ENCODE measurements around the gene TPRN. TPM values are rescaled to one million over a fixed set of nuclear protein-coding genes. Genes with fewer than 3 reads are reported as not detected.

TPRN gene
- total and polyA plus RNA-seq, 2 donors (not counting 3 experiments of a cell fraction or from before 2014, with no cell fraction given) = 4.3 to 12.4 TPM

GRCh38 chr9:137143459-137143858, 57.1 kb downstream of the TPRN start:
- no peaks in the 10 kb centered on the region for H3K4me1 ChIP-seq (ENCODE audit: control insufficient read depth, extremely low read depth, insufficient read depth, low read length)
- H3K9me3 ChIP-seq (replicated peaks; ENCODE audit: control insufficient read depth, insufficient read depth, low read length) = no peaks in the 10 kb centered on the region
- POLR2A ChIA-PET = no interaction called here
- H3K4me3 ChIP-seq (replicated peaks in 1 of 3; ENCODE audit: insufficient read depth in 1 of 3, low read depth in 1 of 3, low read length in 3 of 3) = no peak overlapping the region
- H2AFZ ChIP-seq (ENCODE audit: low read depth, low read length) = no peak overlapping the region
- H3K9ac ChIP-seq (replicated peaks; ENCODE audit: extremely low read depth, insufficient read depth, low read length) = no peak overlapping the region
- no peak overlapping the region for H3K4me2 ChIP-seq (ENCODE audit: insufficient read depth, low read length)
- no peaks in the 10 kb centered on the region for H3K79me2 ChIP-seq (ENCODE audit: control insufficient read depth, insufficient read depth, low read length)
- TF ChIP-seq EZH2 (IDR thresholded peaks at IDR 0.05; ENCODE audit: borderline replicate concordance, low read depth, low read length, severe bottlenecking) (no peak), JUN (IDR thresholded peaks at IDR 0.05; ENCODE audit: borderline replicate concordance, insufficient read depth, insufficient read length, low read depth) (no peak), FOS (IDR thresholded peaks at IDR 0.05; ENCODE audit: borderline replicate concordance, insufficient read depth, low read length) (no peak), POLR2A (IDR thresholded peaks at IDR 0.05; ENCODE audit: low read depth, low read length) (no peak), MYC (IDR thresholded peaks at IDR 0.05; ENCODE audit: low read depth, low read length) (no peak), MAX (IDR thresholded peaks at IDR 0.05; ENCODE audit: insufficient read depth, insufficient read length) (no peak), GATA2 (IDR thresholded peaks at IDR 0.05; ENCODE audit: insufficient read depth, insufficient read length, low read depth, low read length) (no peak), POLR2AphosphoS5 (IDR thresholded peaks at IDR 0.05; ENCODE audit: insufficient read depth, low read depth, low read length) (no peak)
- TF ChIP-seq, protein P1, sequence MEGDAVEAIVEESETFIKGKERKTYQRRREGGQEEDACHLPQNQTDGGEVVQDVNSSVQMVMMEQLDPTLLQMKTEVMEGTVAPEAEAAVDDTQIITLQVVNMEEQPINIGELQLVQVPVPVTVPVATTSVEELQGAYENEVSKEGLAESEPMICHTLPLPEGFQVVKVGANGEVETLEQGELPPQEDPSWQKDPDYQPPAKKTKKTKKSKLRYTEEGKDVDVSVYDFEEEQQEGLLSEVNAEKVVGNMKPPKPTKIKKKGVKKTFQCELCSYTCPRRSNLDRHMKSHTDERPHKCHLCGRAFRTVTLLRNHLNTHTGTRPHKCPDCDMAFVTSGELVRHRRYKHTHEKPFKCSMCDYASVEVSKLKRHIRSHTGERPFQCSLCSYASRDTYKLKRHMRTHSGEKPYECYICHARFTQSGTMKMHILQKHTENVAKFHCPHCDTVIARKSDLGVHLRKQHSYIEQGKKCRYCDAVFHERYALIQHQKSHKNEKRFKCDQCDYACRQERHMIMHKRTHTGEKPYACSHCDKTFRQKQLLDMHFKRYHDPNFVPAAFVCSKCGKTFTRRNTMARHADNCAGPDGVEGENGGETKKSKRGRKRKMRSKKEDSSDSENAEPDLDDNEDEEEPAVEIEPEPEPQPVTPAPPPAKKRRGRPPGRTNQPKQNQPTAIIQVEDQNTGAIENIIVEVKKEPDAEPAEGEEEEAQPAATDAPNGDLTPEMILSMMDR (IDR thresholded peaks at IDR 0.05; ENCODE audit: extremely low read depth in 1 of 2, insufficient read depth in 1 of 2, low read depth in 1 of 2, low read length in 2 of 2) = no peak
- FAIRE-seq (no peak), DNase-seq (ENCODE audit: low read depth, low spot score) (no peak)
- CTCF ChIA-PET = no interaction called here
- H4K20me1 ChIP-seq (replicated peaks; ENCODE audit: control insufficient read depth, extremely low read depth, insufficient read depth, low read length) = no peaks in the 10 kb centered on the region
- peaks cover 19 to 20% of the 10 kb centered on the region in 2 experiments for H3K27me3 ChIP-seq (ENCODE audit: control insufficient read depth in 2 of 2, insufficient read depth in 2 of 2, low read length in 2 of 2)
- H3K9me1 ChIP-seq (replicated peaks; ENCODE audit: control insufficient read depth, extremely low read depth, insufficient read depth, low read length) = no peaks in the 10 kb centered on the region
- H3K36me3 ChIP-seq (ENCODE audit: control insufficient read depth in 2 of 2, extremely low read depth in 1 of 2, insufficient read depth in 2 of 2, low read length in 2 of 2) = no peaks in the 10 kb centered on the region
- dilution Hi-C loops (cut with MboI; ENCODE audit: extremely low pct_ligation_motif_present, low sequenced_read_pairs) (no loop called here), intact Hi-C loops (cut with micrococcal nuclease) (no loop called here)
- H3K27ac ChIP-seq (ENCODE audit: insufficient read depth, low read depth, low read length) = no peak overlapping the region
- BruUV-seq (replicated peaks) = no TSS peak
